Lower leg skin (tissue), 4 donors: Measurements from ENCODE around the gene OVCA2. TPM values are rescaled to one million over a fixed set of nuclear protein-coding genes. Genes with fewer than 3 reads are reported as not detected.

ENCODE experiments used
- DNase-seq, 2 donors: peaks; one replicate each; pipeline ENCODE4 v3.0.0-alpha.2; 2019; ENCODE audit warnings: low spot score in 2 of 2
- H3K4me3 ChIP-seq: fragments of 200-600 bp; sonication (generic); 2 replicates; pipeline ENCODE4 v1.5.1; 2017; ENCODE audit warnings: mild to moderate bottlenecking, low read depth; ENCODE audit not compliant: poor library complexity, severe bottlenecking
- POLR2A ChIP-seq, 2 donors: fragments of 450-650 bp; IDR thresholded peaks; one replicate each; pipeline ENCODE4 v1.6.1; 2016 to 2017; ENCODE audit warnings: antibody characterized with exemption in 2 of 2, mild to moderate bottlenecking in 1 of 2, moderate library complexity in 1 of 2
- WGBS, 2 donors: methylation state at CpG; one replicate each; pipeline ENCODE4 v1.1.5; 2018; 5-methylcytosine and 5-hydroxymethylcytosine counted together
- intact Hi-C: fragments of 100-400 bp; cut with DNase I; formaldehyde crosslinking; loops from one replicate; pipeline ENCODE4 v1.15.0; 2023; ENCODE audit warnings: low total_unique reads
- total RNA-seq, 4 donors: library from RNA; depleted of rRNA; stranded (reverse); fragments of >200 nt; gene quantifications; one replicate each; pipeline ENCODE4 v1.1.0, GENCODE V29; 2016
- TF ChIP-seq, protein P1 (sequence below), 3 donors: fragments of 450-650 bp; IDR thresholded peaks; one replicate each; pipeline ENCODE4 v1.5.1; 2016; ENCODE audit warnings: antibody characterized with exemption in 3 of 3, mild to moderate bottlenecking in 3 of 3, moderate library complexity in 2 of 3

OVCA2 gene
- total RNA-seq, 4 donors from 2014 or later: 34.2 to 51.5 (median 40.3) TPM

DNA sequence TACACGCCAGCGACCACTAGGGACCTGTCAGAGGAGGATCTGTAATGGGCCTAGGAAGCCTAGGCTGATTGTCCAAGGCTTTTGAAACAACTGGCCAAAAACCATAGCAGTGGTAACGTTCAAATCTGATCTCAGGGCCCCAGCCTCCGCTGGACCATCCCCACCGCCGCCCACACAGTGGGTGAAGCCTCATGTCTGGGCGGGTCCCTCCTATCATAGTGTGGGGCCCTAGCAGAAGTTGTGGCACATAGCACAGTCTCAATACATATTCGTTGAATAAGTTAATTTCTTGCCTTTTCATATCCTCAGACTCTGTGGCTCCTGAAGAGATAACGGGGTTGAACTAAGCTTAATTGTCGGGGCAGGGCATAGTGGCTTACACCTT lies 11.1 kb upstream of the OVCA2 start:
- WGBS, 2 donors: 12 to 15% methylated on average over 10 of the region's 10 CpGs
- peak overlapping the region; percentile 89 for H3K4me3 ChIP-seq
- TF ChIP-seq, protein P1, sequence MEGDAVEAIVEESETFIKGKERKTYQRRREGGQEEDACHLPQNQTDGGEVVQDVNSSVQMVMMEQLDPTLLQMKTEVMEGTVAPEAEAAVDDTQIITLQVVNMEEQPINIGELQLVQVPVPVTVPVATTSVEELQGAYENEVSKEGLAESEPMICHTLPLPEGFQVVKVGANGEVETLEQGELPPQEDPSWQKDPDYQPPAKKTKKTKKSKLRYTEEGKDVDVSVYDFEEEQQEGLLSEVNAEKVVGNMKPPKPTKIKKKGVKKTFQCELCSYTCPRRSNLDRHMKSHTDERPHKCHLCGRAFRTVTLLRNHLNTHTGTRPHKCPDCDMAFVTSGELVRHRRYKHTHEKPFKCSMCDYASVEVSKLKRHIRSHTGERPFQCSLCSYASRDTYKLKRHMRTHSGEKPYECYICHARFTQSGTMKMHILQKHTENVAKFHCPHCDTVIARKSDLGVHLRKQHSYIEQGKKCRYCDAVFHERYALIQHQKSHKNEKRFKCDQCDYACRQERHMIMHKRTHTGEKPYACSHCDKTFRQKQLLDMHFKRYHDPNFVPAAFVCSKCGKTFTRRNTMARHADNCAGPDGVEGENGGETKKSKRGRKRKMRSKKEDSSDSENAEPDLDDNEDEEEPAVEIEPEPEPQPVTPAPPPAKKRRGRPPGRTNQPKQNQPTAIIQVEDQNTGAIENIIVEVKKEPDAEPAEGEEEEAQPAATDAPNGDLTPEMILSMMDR (IDR thresholded peaks at IDR 0.05): no peak
- TF ChIP-seq POLR2A (IDR thresholded peaks at IDR 0.05): no peak
- no peak for DNase-seq
- intact Hi-C loops: no loop called here

DNA sequence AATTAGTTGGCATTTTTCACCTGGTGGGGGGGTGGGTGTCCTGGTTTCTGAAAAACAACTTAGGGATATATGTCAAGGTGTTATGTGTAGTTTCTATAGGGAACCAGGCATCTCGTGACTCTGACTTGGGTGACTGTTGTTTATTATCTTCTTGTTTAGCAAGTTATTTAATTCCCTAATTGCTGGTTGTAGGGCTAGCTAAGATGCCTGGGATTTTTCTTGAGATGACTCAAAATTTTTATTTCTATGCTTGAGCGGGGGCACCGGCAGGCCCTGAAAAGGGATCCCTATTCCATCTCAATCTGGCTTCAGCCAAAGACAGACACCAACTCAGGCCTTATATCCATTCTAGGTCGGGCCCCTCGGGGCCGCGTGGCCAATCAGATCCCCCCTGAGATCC lies 8.7 kb upstream of the OVCA2 start:
- no peak for DNase-seq
- TF ChIP-seq, protein P1 (IDR thresholded peaks at IDR 0.05): no peak
- no peak for TF ChIP-seq POLR2A (IDR thresholded peaks at IDR 0.05)
- 91 to 95% methylated on average over 7 of the region's 7 CpGs for WGBS, 2 donors
- intact Hi-C loops: no loop called here
- H3K4me3 ChIP-seq: no peak overlapping the region

DNA sequence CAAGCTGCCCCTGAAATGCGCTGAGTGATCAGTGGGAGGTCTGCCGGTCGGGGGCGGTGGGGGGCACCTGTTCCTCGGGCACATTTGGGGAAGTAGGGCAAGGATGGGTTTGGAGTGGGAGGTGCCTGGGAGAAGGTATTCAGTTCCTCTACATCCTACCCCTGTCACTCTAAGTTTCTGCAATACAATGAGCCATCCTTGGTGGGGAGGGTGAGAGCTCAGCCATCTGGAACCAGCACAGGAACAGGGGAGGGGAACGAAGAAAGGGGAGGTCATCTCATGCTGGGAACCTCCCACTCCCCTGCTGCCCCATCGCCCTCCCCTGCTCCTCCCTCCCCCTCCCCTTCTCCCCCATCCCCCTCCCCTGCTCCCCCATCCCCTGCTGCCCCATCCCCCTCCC lies 7.7 kb upstream of the OVCA2 start:
- intact Hi-C loops: no loop called here
- 83 to 86% methylated on average over 6 to 7 of the region's 7 CpGs for WGBS, 2 donors
- H3K4me3 ChIP-seq: no peak overlapping the region
- TF ChIP-seq, protein P1 (IDR thresholded peaks at IDR 0.05): no peak
- TF ChIP-seq POLR2A (IDR thresholded peaks at IDR 0.05): no peak
- DNase-seq: no peak

DNA sequence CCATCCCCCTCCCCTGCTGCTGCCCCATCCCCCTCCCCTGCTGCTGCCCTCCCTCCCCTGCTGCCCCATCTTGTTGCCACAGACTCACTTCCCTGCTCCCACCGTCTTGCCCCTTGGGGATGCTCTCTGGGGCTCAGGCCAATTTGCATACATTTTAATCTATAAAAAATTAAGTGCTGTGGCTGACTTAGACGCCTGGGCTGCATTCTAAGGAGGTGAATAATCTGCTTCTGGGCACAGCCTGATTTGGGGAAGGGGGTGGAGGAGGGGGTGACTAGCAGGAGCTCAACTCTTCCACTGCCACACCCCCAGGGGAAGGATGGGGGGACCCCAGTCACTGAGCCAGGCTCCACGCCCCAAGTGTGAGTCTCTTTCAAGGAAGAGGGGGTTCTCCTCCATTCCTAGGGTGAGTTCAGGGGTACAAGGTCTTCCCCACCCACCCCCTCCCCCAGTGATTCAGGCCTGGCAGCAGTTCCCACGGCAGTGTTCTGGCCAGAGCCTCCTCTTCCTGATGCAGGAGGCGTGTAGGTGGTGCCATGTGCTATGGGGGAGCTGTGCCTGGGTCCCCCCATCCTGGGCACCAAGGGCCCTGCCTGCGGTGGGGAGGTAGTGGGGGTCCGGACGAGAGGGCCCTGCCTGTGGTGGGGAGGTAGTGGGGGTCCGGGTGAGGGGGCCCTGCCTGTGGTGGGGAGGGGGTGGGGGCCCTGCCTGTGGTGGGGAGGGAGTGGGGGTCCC lies 6.8 kb upstream of the OVCA2 start:
- no peak overlapping the region for H3K4me3 ChIP-seq
- WGBS, 2 donors: 48 to 55% methylated on average over 5 of the region's 9 CpGs
- DNase-seq: no peak
- intact Hi-C loops: no loop called here
- TF ChIP-seq POLR2A (IDR thresholded peaks at IDR 0.05): no peak
- TF ChIP-seq, protein P1 (IDR thresholded peaks at IDR 0.05): no peak

DNA sequence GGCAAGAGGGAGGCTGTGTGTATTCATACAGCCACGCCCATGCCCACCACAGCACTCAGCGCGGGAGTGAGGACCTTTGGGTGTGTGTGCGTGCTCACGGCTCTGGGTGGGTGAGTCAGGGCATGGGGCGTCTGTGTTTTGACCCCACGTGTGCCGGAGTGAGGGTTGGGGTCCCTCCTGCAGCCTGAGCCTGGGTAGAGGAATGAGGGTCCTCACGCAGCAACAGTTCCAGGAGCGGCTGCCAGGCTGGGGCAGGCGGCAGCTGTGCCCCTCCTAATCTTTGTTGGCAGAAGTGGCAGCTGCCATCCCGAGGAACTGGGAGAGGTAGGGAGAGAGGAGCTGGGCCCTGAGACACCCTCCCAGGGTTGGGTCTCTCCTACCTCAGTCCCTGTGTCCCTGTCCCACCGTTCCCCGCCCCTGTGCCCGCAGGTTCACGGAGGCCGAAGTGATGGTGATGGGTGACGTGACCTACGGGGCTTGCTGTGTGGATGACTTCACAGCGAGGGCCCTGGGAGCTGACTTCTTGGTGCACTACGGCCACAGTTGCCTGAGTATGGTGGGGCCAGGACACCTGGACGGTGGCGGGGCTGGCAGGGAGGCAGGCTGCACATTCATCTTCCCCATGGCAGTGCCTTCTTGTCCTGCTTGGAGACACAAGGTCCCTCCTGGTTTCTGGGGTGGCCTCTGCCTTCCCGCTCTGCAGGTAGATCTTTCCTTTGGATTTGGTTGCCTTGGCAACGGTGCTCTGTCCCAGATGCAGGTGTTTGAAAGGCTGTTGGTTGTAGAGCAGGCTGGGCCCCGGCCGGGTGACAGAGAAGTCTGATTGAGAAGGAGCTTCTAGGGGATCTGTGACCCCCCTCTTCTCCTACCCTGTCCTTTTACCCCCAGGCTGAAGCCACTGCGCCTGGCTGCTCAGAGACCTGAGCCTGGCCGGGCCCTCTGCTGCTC lies 6.0 kb upstream of the OVCA2 start:
- no peak for TF ChIP-seq POLR2A (IDR thresholded peaks at IDR 0.05)
- TF ChIP-seq, protein P1 (IDR thresholded peaks at IDR 0.05): no peak
- 90% methylated on average over 26 to 29 of the region's 29 CpGs for WGBS, 2 donors
- no peak overlapping the region for H3K4me3 ChIP-seq
- intact Hi-C loops: no loop called here
- DNase-seq: no peak
